ENCODE data around the gene TRHDE. TPM values are rescaled to one million over a fixed set of nuclear protein-coding genes. Genes with fewer than 3 reads are reported as not detected.

Gene TRHDE, protein sequence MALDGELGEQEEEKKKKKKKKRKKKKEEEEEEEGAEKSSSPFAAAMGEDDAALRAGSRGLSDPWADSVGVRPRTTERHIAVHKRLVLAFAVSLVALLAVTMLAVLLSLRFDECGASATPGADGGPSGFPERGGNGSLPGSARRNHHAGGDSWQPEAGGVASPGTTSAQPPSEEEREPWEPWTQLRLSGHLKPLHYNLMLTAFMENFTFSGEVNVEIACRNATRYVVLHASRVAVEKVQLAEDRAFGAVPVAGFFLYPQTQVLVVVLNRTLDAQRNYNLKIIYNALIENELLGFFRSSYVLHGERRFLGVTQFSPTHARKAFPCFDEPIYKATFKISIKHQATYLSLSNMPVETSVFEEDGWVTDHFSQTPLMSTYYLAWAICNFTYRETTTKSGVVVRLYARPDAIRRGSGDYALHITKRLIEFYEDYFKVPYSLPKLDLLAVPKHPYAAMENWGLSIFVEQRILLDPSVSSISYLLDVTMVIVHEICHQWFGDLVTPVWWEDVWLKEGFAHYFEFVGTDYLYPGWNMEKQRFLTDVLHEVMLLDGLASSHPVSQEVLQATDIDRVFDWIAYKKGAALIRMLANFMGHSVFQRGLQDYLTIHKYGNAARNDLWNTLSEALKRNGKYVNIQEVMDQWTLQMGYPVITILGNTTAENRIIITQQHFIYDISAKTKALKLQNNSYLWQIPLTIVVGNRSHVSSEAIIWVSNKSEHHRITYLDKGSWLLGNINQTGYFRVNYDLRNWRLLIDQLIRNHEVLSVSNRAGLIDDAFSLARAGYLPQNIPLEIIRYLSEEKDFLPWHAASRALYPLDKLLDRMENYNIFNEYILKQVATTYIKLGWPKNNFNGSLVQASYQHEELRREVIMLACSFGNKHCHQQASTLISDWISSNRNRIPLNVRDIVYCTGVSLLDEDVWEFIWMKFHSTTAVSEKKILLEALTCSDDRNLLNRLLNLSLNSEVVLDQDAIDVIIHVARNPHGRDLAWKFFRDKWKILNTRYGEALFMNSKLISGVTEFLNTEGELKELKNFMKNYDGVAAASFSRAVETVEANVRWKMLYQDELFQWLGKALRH
- 0.21 and 0.64 TPM in 2 replicates for total RNA-seq
- long read RNA-seq: 0 reads

DNA sequence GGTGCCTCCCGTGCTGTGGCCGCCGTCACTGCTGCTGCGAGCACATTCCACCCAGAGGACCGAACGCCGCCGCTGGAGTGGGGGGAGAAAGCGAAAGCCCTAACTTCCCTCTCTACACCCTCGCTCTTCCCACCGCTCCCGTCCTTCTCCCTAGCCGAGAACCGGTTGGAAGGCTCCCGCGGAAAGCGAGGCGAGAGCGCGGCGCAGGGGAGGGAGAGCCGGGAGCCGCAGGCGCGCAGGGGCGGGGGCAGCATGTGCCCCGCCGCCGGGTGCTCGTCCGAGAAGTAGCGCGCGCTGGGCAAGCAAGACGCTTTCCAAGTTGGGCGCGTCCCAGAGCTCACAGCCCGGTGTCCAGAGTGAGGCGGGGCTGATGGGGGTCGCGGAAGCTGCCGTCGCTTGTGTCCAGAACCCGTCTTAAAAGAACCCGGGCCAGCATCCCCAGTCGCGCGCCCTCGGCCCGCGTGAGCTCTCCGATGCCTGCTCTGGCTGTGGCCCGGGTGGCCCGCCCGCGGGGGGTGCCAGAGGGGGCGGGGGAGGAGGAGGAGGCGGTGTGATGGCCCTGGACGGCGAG is at the start of gene TRHDE:
Gene TRHDE, plus strand, starts transcription at position 280 of the 571 bp plus-strand sequence. Its CDS starts 274 bp downstream, at position 554.
- DNase-seq (ENCODE audit: extremely low spot score, unreplicated experiment): peak; percentile 86
- H3K4me1 Mint-ChIP-seq (ENCODE audit: unreplicated experiment): peaks cover 18% of the 10 kb centered on the region
- H3K27ac Mint-ChIP-seq (ENCODE audit: unreplicated experiment): peak within 1 kb of the TSS; percentile 65
- no peaks in the 10 kb centered on the region for H3K36me3 Mint-ChIP-seq (ENCODE audit: unreplicated experiment)
- H3K27me3 Mint-ChIP-seq (ENCODE audit: unreplicated experiment): peaks cover 54% of the 10 kb centered on the region
- TF ChIP-seq, protein P1, sequence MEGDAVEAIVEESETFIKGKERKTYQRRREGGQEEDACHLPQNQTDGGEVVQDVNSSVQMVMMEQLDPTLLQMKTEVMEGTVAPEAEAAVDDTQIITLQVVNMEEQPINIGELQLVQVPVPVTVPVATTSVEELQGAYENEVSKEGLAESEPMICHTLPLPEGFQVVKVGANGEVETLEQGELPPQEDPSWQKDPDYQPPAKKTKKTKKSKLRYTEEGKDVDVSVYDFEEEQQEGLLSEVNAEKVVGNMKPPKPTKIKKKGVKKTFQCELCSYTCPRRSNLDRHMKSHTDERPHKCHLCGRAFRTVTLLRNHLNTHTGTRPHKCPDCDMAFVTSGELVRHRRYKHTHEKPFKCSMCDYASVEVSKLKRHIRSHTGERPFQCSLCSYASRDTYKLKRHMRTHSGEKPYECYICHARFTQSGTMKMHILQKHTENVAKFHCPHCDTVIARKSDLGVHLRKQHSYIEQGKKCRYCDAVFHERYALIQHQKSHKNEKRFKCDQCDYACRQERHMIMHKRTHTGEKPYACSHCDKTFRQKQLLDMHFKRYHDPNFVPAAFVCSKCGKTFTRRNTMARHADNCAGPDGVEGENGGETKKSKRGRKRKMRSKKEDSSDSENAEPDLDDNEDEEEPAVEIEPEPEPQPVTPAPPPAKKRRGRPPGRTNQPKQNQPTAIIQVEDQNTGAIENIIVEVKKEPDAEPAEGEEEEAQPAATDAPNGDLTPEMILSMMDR (IDR thresholded peaks at IDR 0.05): no peak
- no peaks in the 10 kb centered on the region for H3K9me3 Mint-ChIP-seq (ENCODE audit: unreplicated experiment)
- peak within 1 kb of the TSS; percentile 92 for H3K4me3 Mint-ChIP-seq (ENCODE audit: unreplicated experiment)

- Mint-ChIP-seq H3K27me3 (ENCODE audit: unreplicated experiment) (no peaks in the 10 kb centered on the region), H3K27ac (ENCODE audit: unreplicated experiment) (no peak overlapping the region), H3K4me1 (ENCODE audit: unreplicated experiment) (peaks cover 28% of the 10 kb centered on the region), H3K36me3 (ENCODE audit: unreplicated experiment) (no peaks in the 10 kb centered on the region), H3K9me3 (ENCODE audit: unreplicated experiment) (peaks cover 6% of the 10 kb centered on the region), H3K4me3 (ENCODE audit: unreplicated experiment) (no peak overlapping the region)
- no peak for DNase-seq (ENCODE audit: extremely low spot score, unreplicated experiment)
- TF ChIP-seq, protein P1 (IDR thresholded peaks at IDR 0.05): no peak
These were observed 45.7 kb upstream of the TRHDE start for GRCh38 chr12:72226510-72226909.

- Mint-ChIP-seq H3K4me1 (ENCODE audit: unreplicated experiment) (peaks cover 33% of the 10 kb centered on the region), H3K4me3 (ENCODE audit: unreplicated experiment) (no peak overlapping the region), H3K9me3 (ENCODE audit: unreplicated experiment) (peaks cover 6% of the 10 kb centered on the region), H3K27ac (ENCODE audit: unreplicated experiment) (no peak overlapping the region), H3K36me3 (ENCODE audit: unreplicated experiment) (no peaks in the 10 kb centered on the region), H3K27me3 (ENCODE audit: unreplicated experiment) (no peaks in the 10 kb centered on the region)
- no peak for DNase-seq (ENCODE audit: extremely low spot score, unreplicated experiment)
- TF ChIP-seq, protein P1 (IDR thresholded peaks at IDR 0.05): no peak
These were observed 43.7 kb upstream of the TRHDE start for GRCh38 chr12:72228424-72228823.

- H3K4me1 Mint-ChIP-seq (ENCODE audit: unreplicated experiment): peaks cover 39% of the 10 kb centered on the region
- TF ChIP-seq, protein P1 (IDR thresholded peaks at IDR 0.05): no peak
- H3K27me3 Mint-ChIP-seq (ENCODE audit: unreplicated experiment): no peaks in the 10 kb centered on the region
- no peak for DNase-seq (ENCODE audit: extremely low spot score, unreplicated experiment)
- no peak overlapping the region for H3K4me3 Mint-ChIP-seq (ENCODE audit: unreplicated experiment)
- H3K27ac Mint-ChIP-seq (ENCODE audit: unreplicated experiment): peak overlapping the region; percentile 68
- H3K36me3 Mint-ChIP-seq (ENCODE audit: unreplicated experiment): no peaks in the 10 kb centered on the region
- H3K9me3 Mint-ChIP-seq (ENCODE audit: unreplicated experiment): peaks cover 6% of the 10 kb centered on the region
These were observed 41.6 kb upstream of the TRHDE start for GRCh38 chr12:72230589-72230988.
